PC-3 (cell line): ENCODE results near the gene SNX7. TPM values are rescaled to one million over a fixed set of nuclear protein-coding genes. Genes with fewer than 3 reads are reported as not detected.
A peak's percentile ranks its signal among the peaks of the same experiment; 100 is the strongest.

ENCODE experiments used
- ATAC-seq: fragments of 200-7000 bp; cut with Tn5 transposase; 2 replicates; pipeline ENCODE4 v1.9.1; 2020; ENCODE audit warnings: mild to moderate bottlenecking, moderate library complexity
- BruUV-seq: library from RNA; stranded (reverse); fragments of 400-500 nt; replicated peaks from 2 replicates; lab custom pipeline; 2021; lab: Mats Ljungman, UMichigan
- CTCF ChIA-PET: fragments of 300-600 bp; sonication (Branson Sonifier 250); formaldehyde crosslinking; loops from one replicate; lab custom pipeline; 2022; ENCODE audit warnings: antibody characterized with exemption; lab: Charles Lee
- POLR2A ChIA-PET: fragments of 300-600 bp; sonication (Branson Sonifier 250); formaldehyde crosslinking; loops from one replicate; lab custom pipeline; 2022; ENCODE audit warnings: antibody characterized with exemption; ENCODE audit not compliant: unreplicated experiment; lab: Charles Lee
- DNase-seq: peaks from one replicate; pipeline ENCODE4 v3.0.0-alpha.2; 2015
- H2AFZ ChIP-seq: fragments of 300-600 bp; sonication (generic); 2 replicates; pipeline ENCODE4 v1.6.0; 2016; ENCODE audit warnings: antibody characterized with exemption, low read length
- H3F3A ChIP-seq: fragments of 300-600 bp; sonication (generic); one replicate; pipeline ENCODE4 v1.6.0; 2017; ENCODE audit warnings: antibody characterized with exemption, low read length, control low read depth, mild to moderate bottlenecking; ENCODE audit not compliant: unreplicated experiment
- H3K27ac ChIP-seq: fragments of 300-600 bp; sonication (generic); 2 replicates; pipeline ENCODE4 v1.5.1; 2016; ENCODE audit warnings: mild to moderate bottlenecking, low read length
- H3K27me3 ChIP-seq: fragments of 300-600 bp; sonication (generic); 2 replicates; pipeline ENCODE4 v1.6.1; 2016; ENCODE audit warnings: low read length, mixed read lengths
- H3K36me3 ChIP-seq: fragments of 300-600 bp; sonication (generic); 2 replicates; pipeline ENCODE4 v1.6.1; 2016; ENCODE audit warnings: low read depth, mixed run types, low read length, mixed read lengths
- H3K4me1 ChIP-seq: fragments of 300-600 bp; sonication (generic); 2 replicates; pipeline ENCODE4 v1.5.1; 2016; ENCODE audit warnings: low read length; ENCODE audit not compliant: insufficient read depth
- H3K4me2 ChIP-seq: fragments of 300-600 bp; sonication (generic); 2 replicates; pipeline ENCODE4 v1.6.0; 2016; ENCODE audit warnings: low read length
- H3K4me3 ChIP-seq: fragments of 300-600 bp; sonication (generic); 2 replicates; pipeline ENCODE4 v1.5.1; 2016; ENCODE audit warnings: mild to moderate bottlenecking, low read length, mixed read lengths
- H3K79me2 ChIP-seq: fragments of 300-600 bp; sonication (generic); 2 replicates; pipeline ENCODE4 v1.6.1; 2017; ENCODE audit warnings: low read length, mixed read lengths
- H3K9ac ChIP-seq: fragments of 300-600 bp; sonication (generic); 2 replicates; pipeline ENCODE4 v1.6.0; 2016; ENCODE audit warnings: mild to moderate bottlenecking, low read length
- H3K9me2 ChIP-seq: fragments of 300-600 bp; sonication (generic); replicated peaks from 2 replicates; pipeline ENCODE4 v1.6.1; 2016; ENCODE audit warnings: mixed run types, low read length, mixed read lengths
- H3K9me3 ChIP-seq: fragments of 300-600 bp; sonication (generic); 2 replicates; pipeline ENCODE4 v1.6.1; 2016; ENCODE audit warnings: low read length, mixed read lengths
- H4K20me1 ChIP-seq: fragments of 300-600 bp; sonication (generic); 2 replicates; pipeline ENCODE4 v1.6.1; 2016; ENCODE audit warnings: low read length, mixed read lengths
- CTCF ChIP-seq: fragments of 300-600 bp; sonication (generic); conservative IDR thresholded peaks from 2 replicates; pipeline ENCODE4 v1.5.1; 2017; ENCODE audit warnings: antibody characterized with exemption, low read depth, mild to moderate bottlenecking, low read length
- EZH2 ChIP-seq: fragments of 300-600 bp; sonication (generic); IDR thresholded peaks from one replicate; pipeline ENCODE4 v1.6.1; 2017; ENCODE audit warnings: antibody characterized with exemption, mild to moderate bottlenecking, low read length; ENCODE audit not compliant: unreplicated experiment
- EZH2phosphoT487 ChIP-seq: fragments of 300-600 bp; sonication (generic); IDR thresholded peaks from 2 replicates; pipeline ENCODE4 v1.6.1; 2018; ENCODE audit warnings: mild to moderate bottlenecking, antibody characterized with exemption, low read length, borderline replicate concordance
- intact Hi-C: fragments of 100-400 bp; cut with micrococcal nuclease; formaldehyde crosslinking; loops from 2 replicates; pipeline ENCODE4 v1.9.0; 2023
- total RNA-seq: library from RNA; depleted of rRNA; stranded (reverse); fragments of >200 nt; gene quantifications from 2 replicates; pipeline ENCODE4 v1.2.3, GENCODE V29; 2014

SNX7 gene
- total RNA-seq, 1 experiment from 2014 or later: 43.3 TPM

GRCh38 chr1:98792123-98792522 lies 130.6 kb downstream of the SNX7 start:
- ChIA-PET CTCF (no interaction called here), POLR2A (no interaction called here)
- H3K79me2 ChIP-seq: no peaks in the 10 kb centered on the region
- no peaks in the 10 kb centered on the region for H3K9me2 ChIP-seq
- ATAC-seq (peak; percentile 48), DNase-seq (peak; percentile 51)
- BruUV-seq: no TSS peak
- no peaks in the 10 kb centered on the region for H3F3A ChIP-seq
- peak overlapping the region; percentile 17; the same call in 1 of the 2 replicates for H2AFZ ChIP-seq
- no peak overlapping the region for H3K4me3 ChIP-seq
- H4K20me1 ChIP-seq: no peaks in the 10 kb centered on the region
- no peaks in the 10 kb centered on the region for H3K27me3 ChIP-seq
- H3K4me2 ChIP-seq: no peak overlapping the region
- TF ChIP-seq CTCF (peak; percentile 28; the same call in 1 of the 2 replicates), EZH2phosphoT487 (no peak)
- peaks cover 32% of the 10 kb centered on the region for H3K4me1 ChIP-seq
- H3K9ac ChIP-seq: no peak overlapping the region
- no peaks in the 10 kb centered on the region for H3K36me3 ChIP-seq
- H3K9me3 ChIP-seq: no peaks in the 10 kb centered on the region
- H3K27ac ChIP-seq: no peak overlapping the region
- intact Hi-C loops: loop anchor here (2.0 to 10.0 kb wide), 2 partner anchors 129 to 203 kb away; no protein-coding TSS in a partner anchor

- H3K9me2 ChIP-seq: no peaks in the 10 kb centered on the region
- intact Hi-C loops: loop anchor here (2.0 to 10.0 kb wide), 2 partner anchors 128 to 202 kb away; no protein-coding TSS in a partner anchor
- H3K9me3 ChIP-seq: no peaks in the 10 kb centered on the region
- no peaks in the 10 kb centered on the region for H3K79me2 ChIP-seq
- DNase-seq (no peak), ATAC-seq (no peak)
- no peaks in the 10 kb centered on the region for H4K20me1 ChIP-seq
- no peak overlapping the region for H3K9ac ChIP-seq
- no peak overlapping the region for H3K4me2 ChIP-seq
- no peaks in the 10 kb centered on the region for H3F3A ChIP-seq
- no TSS peak for BruUV-seq
- POLR2A ChIA-PET: no interaction called here
- H3K4me3 ChIP-seq: no peak overlapping the region
- H3K4me1 ChIP-seq: peaks cover 32% of the 10 kb centered on the region
- H3K27me3 ChIP-seq: no peaks in the 10 kb centered on the region
- CTCF ChIA-PET: interaction anchor here (1.3 kb wide), 1 partner anchor 92 kb away, joined by 6 read pairs; no protein-coding TSS in a partner anchor
- no peak overlapping the region for H3K27ac ChIP-seq
- no peaks in the 10 kb centered on the region for H3K36me3 ChIP-seq
- no peak overlapping the region for H2AFZ ChIP-seq
- TF ChIP-seq EZH2 (no peak), EZH2phosphoT487 (no peak), CTCF (no peak)
Observed at GRCh38 chr1:98793136-98793535, 131.6 kb downstream of the SNX7 start.

GRCh38 chr1:98794196-98794886 lies 132.8 kb downstream of the SNX7 start:
- Histone ChIP-seq H3K36me3 (no peaks in the 10 kb centered on the region), H2AFZ (peak overlapping the region; percentile 65), H3K27ac (no peak overlapping the region), H3K9me3 (no peaks in the 10 kb centered on the region), H3K79me2 (no peaks in the 10 kb centered on the region), H3K4me2 (peak overlapping the region; percentile 54), H3K9me2 (no peaks in the 10 kb centered on the region), H4K20me1 (no peaks in the 10 kb centered on the region), H3F3A (no peaks in the 10 kb centered on the region), H3K4me1 (peaks cover 32% of the 10 kb centered on the region), H3K27me3 (no peaks in the 10 kb centered on the region), H3K4me3 (no peak overlapping the region), H3K9ac (no peak overlapping the region)
- BruUV-seq: no TSS peak
- peak; percentile 88 for DNase-seq
- peak; percentile 68 for ATAC-seq
- TF ChIP-seq CTCF (peak; percentile 91), EZH2phosphoT487 (no peak)
- intact Hi-C loops: loop anchor here (1.0 to 10.0 kb wide), 4 partner anchors 90 to 687 kb away; no protein-coding TSS in a partner anchor
- ChIA-PET CTCF (interaction anchor here (0.7 to 1.3 kb wide), 2 partner anchors 90 to 660 kb away, joined by 3 to 6 read pairs; no protein-coding TSS in a partner anchor), POLR2A (no interaction called here)
